ENCODE data around the gene DUSP1.

Gene DUSP1

DNA sequence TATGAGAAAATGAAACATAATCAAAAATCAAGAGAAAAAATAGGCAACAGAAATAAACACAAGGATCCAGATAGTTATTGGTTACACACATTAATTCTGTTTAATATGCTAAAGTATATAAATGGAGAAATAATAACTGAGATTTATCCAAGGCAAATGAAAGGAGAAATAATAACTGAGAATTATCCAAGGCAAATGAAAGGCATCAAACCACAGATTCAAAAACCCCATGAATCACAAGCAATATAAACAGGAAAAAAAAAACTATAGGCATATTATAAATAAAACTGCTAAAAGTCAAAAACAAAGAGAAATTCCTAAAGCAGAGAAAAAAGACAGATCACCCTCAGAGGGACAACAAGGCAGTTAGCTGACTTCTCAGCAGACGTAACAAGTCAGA is 10.9 kb downstream of the DUSP1 start:
- no peak for DNase-seq

DNA sequence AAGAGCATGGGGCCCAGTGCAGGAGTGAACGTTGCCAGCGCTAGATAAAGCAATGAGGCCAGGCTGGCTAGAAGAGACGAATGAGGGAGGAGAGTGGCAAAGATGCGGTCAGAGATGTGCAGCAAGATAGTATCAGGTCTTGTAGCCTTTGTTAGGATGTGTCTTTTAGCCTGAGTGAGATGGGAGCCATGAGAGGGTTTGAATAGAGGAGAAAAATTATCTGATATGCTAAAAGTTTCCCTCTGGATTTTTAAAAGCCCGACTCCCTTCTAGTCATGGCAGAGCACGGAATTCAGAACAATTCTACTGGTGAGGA is 12.2 kb downstream of the DUSP1 start:
- DNase-seq: no peak

DNA sequence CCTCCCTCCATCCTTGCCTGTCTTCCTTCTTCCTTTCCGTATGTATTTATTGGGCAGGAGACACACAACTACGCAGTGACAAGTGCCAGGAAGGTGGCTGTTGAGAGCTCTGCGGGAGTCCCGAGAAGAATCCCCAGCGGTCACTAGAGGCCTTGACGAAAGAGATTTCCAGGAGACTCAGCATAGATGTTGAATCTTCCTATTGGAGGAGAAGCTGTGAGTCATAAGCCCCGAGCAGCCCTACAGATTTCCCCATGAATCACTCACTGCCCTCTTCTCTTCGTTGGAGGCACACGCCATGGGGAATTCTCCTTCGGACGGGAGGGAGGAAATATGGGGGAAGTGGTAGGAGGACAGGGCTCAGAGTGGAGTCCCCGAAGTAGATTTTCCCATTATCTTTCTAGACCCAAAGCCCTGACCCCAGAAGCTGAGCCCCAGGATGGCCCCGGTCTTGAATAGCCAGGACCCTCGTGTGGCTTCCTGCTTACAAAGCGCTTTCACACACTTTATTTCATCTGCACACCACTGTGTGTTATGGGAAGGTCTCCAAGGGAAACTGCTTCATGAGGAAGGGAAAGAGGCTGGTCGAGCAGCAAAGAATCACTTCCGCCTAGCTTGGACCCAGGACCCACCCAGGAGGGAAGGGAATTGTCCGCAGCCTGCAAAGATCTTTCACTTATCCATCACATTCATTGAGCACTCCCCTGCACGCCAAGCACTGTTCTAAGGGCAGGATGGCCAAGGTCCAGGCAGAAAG is 12.7 kb downstream of the DUSP1 start:
- DNase-seq: peak; percentile 40

DNA sequence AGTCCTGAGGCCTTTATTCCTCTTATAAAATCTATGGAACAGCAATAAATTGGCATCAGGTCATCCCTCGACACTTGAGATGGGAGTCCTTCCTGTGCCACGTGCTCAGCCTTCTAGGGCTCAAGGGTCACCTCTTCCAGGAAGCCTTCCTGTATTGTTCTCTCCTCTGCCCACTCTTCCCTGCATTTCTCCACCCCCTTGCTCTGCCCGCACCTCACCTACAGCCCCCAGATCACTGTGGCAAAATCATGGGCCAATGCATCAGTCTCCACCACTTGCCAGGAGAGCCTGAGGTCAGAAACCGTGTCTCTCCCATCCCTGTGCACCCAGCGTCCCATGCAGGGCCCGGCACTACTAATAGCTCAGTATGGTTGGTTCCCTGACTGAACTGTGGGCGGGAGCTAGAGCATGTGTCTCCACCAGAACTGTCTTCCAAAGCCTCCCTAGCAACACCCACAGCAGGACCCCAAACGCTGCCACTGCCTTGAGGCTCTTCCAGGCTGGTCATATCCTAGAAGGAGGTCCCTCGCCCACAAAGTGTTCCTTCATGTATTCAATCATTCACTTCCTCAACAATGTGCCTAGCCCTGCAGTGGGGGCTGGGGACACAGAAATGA is 13.5 kb downstream of the DUSP1 start:
- DNase-seq: no peak

DNA sequence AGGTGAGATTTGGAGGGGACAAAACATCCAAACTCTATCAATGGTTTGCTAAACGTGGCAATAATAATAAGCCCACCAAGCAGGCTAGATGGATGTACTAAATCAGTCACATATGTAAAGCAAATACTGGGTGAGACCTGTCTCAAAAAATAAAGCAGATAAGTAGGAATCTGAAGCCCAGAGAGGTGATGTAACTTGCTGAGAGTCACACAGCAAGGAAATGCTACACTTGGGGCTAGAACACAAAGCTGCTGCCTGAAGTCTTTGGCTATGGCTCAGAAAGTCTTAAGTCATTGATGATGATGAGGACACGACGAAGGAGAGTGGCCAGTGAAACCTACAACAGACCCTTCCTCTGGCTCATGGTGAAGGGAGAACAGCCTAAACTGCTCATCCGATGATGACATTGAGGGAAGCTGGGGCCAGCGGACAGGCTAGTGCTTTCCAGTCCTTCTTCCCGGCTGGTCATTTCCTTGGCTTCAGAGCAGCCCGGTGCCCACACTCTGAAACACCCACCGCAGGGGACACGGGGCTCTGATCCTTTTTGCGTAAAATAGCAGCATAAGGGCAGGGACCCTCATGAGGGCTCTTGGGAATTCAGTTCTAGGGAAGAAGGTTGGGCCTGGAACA is 14.1 kb downstream of the DUSP1 start:
- no peak for DNase-seq

DNA sequence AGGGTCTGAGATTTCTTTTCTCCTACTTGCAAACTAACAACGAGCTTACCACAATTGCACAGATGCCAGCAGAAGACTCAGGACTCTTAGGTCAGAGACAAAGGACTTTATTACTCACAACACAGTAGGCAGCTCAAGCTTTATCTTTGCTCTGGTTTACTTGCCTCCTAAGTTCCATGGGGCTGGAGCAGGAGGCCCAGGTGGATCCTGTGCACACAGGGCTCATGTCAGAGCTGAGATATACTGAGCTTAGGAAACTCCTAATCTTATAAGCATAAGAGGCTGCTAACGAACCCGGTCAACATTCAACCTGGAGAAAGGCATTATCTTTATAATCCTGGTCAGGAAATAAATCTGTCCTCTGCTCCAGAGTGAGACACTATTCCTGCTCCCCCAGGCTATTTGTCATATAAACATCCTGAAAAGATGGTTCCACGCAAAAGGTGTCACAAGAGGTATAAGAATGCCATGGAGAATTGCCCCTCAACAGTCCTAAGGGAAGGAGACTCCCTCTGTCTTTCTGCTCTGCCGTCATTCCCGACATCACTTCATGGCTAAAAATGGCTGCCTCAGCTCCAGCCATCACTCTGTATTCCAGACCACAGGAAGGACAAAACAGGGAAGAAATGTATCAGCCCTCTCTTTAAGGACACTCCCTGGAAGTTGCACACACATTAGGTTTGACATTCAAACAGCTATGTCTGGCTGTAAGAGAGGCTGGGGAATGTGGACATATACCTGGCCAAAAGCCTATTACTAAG is 16.2 kb downstream of the DUSP1 start:
- DNase-seq: no peak

- no peak for DNase-seq
Measured at GRCh38 chr5:172753101-172753500, 17.9 kb downstream of the DUSP1 start.

DNA sequence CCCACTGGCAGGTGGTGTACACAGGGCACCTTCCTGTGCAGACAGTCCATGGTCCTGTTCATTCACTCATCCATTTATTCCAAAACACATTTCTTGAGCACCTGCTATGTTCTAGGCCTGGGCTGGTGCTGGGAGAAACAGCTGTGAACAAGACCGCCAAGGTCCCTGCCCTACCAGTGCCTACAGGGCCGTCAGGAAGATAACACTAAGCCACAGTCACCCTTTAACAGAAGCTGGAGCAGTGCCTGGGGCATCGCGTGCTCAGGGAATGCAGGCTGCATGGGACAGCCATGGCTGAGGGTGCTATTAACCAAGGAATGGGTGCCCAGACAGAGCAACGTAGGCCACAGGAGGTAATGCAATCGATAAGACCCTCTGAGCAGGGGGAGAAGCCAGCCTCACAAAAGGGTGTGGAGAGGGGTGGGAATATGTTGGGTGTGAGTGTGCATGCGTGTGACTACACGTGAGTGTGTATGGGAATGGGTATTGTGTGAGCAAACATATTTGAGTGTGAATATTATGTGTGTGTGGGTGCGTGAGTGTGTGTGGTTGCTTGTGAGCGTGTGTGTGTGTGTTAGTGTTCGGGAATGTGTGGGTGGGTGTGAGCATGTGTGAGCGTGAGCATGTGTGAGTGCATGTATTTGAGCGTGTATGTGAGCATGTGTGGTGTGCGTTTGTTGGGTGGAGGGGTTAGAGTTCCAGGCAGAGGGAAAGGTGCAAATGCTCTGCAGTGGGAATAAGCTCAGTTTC is 19.1 kb downstream of the DUSP1 start:
- no peak for DNase-seq

GRCh38 chr5:172749881-172750633 is 20.9 kb downstream of the DUSP1 start:
- no peak for DNase-seq

DNA sequence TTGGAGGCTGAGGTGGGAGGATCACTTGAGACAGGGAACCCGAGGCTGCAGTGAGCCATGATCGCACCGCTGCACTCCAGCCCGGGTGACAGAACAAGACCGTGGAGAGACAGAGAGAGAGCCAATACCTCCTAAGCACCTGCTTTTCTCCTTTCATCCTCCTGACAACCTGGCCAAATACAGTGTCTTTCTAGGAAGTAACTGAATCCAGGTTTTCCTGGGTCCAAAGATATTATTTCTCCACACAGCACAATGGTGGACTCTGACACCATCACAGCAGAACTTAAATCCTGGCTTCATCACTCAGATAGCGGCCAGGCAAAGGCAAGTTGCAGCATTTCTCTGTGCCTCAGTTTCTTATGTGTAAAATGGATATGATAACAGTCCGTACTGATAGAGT is 21.9 kb downstream of the DUSP1 start:
- DNase-seq: no peak

DNA sequence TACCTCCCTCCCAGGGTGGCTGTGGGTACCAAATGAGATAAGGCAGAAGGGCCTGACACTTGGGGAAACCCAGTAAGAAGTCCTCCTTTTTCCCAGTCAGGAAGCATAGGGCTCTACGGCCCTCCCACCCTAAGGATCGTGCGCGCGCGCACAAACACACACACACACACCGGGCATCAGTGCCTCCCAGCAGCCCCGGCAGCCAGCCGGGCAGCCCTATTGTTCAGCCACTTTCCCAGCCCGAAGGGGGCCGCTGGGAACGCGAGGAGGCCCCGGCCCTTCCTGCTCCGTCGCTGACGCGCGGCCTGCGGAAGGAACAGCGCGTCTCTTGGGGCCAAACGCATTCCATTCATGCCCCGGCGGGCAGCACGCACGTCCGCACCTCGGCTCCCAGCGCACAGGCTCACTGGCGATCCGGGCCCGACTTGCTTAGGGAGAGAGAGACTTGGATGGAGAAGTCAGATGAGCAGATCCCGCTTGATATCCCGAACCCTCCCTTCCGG is 22.6 kb downstream of the DUSP1 start:
- no peak for DNase-seq

DNA sequence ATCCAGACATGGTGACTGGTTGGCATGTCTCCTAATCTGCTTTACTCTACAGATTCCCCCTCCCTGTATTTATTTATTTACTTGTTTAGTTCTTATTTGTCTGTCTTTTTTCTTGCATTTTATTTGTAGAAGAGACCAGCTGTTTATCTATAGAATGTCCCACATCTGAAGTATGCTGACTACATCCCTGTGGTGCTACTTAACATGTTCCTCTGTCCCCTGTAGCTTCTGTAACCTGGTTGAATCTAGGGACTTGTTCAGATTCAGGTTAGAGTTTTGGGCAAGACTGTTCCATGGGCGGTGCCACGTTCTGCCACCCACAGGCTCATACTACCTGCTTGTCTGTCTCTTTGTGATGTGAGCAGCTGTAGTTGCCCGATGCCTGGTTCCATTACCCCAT is 23.5 kb downstream of the DUSP1 start:
- DNase-seq: no peak

GRCh38 chr5:172746725-172747124 is 24.3 kb downstream of the DUSP1 start:
- no peak for DNase-seq

- DNase-seq: no peak
Measured at GRCh38 chr5:172745838-172746237, 25.2 kb downstream of the DUSP1 start.

- DNase-seq: no peak
Measured at GRCh38 chr5:172745406-172745805, 25.6 kb downstream of the DUSP1 start.

DNA sequence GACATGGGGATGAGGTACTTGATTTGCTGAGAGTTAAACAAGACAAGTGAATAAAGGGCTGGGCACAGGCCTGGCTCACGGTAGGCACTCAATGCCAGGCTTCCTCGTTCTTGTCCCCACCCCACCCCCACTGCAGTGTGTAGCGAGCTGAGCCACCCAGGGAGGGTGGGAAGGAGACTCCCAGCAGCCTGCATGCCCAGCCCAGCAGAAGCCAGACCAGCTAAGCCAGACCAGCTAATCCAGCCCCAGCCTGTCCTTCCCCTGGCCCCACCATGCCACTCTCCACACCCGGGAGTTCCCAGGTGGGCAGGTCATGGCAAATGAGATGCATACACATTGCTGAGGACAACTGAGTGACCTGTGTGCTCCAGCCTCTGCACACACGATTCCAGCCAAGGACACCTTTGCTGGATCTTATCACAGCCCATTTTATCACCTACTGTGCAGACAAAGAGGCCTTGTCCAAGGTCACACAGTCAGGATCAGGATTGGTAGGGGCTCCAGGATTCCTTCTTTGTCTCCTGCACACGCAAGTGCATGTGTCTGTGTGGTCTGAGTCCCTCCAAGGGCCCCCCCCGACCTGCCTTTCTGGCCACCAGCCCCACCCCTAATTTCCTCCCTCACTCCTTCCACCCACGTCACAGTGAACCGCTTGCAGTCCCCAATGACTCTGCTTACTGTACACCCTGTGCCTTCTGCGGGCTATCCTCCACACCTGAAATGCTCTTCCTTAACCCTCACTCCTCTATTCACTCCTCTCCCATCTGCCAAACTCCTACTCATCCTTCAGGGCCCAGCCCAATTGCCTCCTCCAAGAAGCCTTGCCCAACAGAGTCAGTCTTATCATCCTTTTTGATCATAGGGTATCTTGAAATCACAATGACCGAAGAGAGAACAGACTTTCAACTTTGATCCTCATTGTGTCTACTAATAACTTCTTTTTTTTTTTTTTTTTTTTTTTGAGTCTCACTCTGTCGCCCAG is 26.6 kb downstream of the DUSP1 start:
- no peak for DNase-seq

DNA sequence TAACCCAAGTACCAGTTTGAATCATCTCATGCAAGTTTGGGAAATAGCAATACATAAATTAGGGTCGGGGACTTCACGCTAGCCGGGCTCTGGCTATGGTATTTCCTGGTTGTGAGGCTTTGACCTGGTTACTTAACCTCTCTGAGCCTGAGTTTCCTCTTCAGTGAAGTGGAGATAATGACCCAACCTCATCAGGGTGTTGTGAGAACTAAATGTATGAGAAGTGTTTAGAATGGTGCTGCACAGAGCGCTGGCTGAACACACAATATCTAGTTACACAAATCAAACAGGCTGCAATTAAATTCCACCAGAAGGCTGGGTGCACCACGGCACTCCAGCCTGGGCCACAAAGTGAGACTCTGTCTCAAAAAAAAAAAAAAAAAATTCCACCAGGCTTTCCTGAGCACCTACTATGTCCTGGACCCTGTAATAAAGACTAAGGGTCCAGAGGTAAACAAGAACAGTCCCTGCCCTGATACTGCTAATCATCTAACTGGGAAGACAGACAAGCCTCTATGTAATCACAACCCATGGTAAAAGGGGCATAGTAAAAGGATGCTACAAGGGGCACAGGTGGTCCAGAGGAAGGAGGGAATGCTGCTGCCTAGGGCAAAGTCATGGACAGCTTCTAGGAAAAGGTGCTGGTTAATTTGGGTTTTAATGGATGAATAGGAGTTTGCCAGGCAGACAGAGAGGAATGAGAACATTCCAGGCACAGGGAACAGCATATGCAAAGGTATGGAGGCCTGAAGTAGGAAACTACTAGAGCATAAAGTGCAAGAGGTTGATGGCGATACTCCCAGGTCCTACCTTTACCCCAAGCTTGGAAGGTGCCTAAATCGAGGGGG is 27.7 kb downstream of the DUSP1 start:
- DNase-seq: no peak

- no peak for DNase-seq
Measured at GRCh38 chr5:172741206-172741582, 29.8 kb downstream of the DUSP1 start.

- DNase-seq: peak; percentile 67
Measured at GRCh38 chr5:172740428-172741205, 30.4 kb downstream of the DUSP1 start.
